GM23338 (cell line): ENCODE results near the gene IFIT1B.

Source experiments
- CTCF ChIP-seq, 2 experiments: fragments of 200-600 bp in 1 of 2; sonication (generic) in 1 of 2; conservative IDR thresholded peaks; 2 replicates each; pipeline versions ENCODE4 v1.5.1 to v1.6.1; 2016 to 2017; ENCODE audit warnings: antibody characterized with exemption in 2 of 2, low read depth in 2 of 2, mild to moderate bottlenecking in 2 of 2, moderate library complexity in 1 of 2
- EZH2 ChIP-seq: fragments of 200-600 bp; sonication (generic); IDR thresholded peaks from one replicate; pipeline ENCODE4 v1.8.0; 2017; ENCODE audit warnings: antibody characterized with exemption, mild to moderate bottlenecking, low read depth; ENCODE audit not compliant: unreplicated experiment
- JUNB ChIP-seq: IDR thresholded peaks from one replicate; pipeline ENCODE4 v1.6.1; 2016; ENCODE audit warnings: antibody characterized with exemption; ENCODE audit not compliant: unreplicated experiment
- POLR2AphosphoS5 ChIP-seq: IDR thresholded peaks from 2 replicates; pipeline ENCODE4 v1.6.1; 2016; ENCODE audit warnings: antibody characterized with exemption, low read depth
- REST ChIP-seq: IDR thresholded peaks from one replicate; pipeline ENCODE4 v1.6.1; 2018; ENCODE audit warnings: antibody characterized with exemption; ENCODE audit not compliant: unreplicated experiment

- TF ChIP-seq CTCF (conservative IDR thresholded peaks at IDR 0.05; ENCODE audit: low read depth in 2 of 2) (no peak), JUNB (no peak), POLR2AphosphoS5 (no peak), EZH2 (no peak), REST (no peak)
These were observed 51.0 kb downstream of the IFIT1B start for GRCh38 chr10:89428877-89429276.
